HFF-Myc (cell line): Measurements from ENCODE around the gene EME2.
A peak's percentile ranks its signal among the peaks of the same experiment; 100 is the strongest.

Source experiments
- DNase-seq: peaks from one replicate; pipeline ENCODE4 v3.0.0-alpha.2; 2011; ENCODE audit warnings: low read depth; ENCODE audit errors: extremely low read depth
- H3K4me3 ChIP-seq: replicated peaks from 2 replicates; pipeline ENCODE4 v1.5.1; 2011; ENCODE audit warnings: low read depth, mild to moderate bottlenecking, control low read depth, low read length
- CTCF ChIP-seq: IDR thresholded peaks from 2 replicates; pipeline ENCODE4 v1.5.1; 2012; ENCODE audit warnings: mild to moderate bottlenecking, low read depth, low read length, control low read depth; ENCODE audit errors: missing control alignments

Gene EME2

GRCh38 chr16:1800701-1801100 is 28.1 kb downstream of the EME2 start:
- no peak overlapping the region for H3K4me3 ChIP-seq
- no peak for DNase-seq
- TF ChIP-seq CTCF, result no peak

GRCh38 chr16:1807626-1808025 is 35.0 kb downstream of the EME2 start:
- TF ChIP-seq CTCF, result no peak
- no peak for DNase-seq
- H3K4me3 ChIP-seq, result no peak overlapping the region

GRCh38 chr16:1808691-1809090 is 36.1 kb downstream of the EME2 start:
- no peak for DNase-seq
- TF ChIP-seq CTCF, result no peak
- no peak overlapping the region for H3K4me3 ChIP-seq

GRCh38 chr16:1809281-1809801 is 36.7 kb downstream of the EME2 start:
- TF ChIP-seq CTCF, result no peak
- no peak overlapping the region for H3K4me3 ChIP-seq
- DNase-seq, result no peak

- DNase-seq, result no peak
- no peak for TF ChIP-seq CTCF
- H3K4me3 ChIP-seq, result no peak overlapping the region
Measured at GRCh38 chr16:1810106-1810505, 37.5 kb downstream of the EME2 start.

GRCh38 chr16:1810536-1810935 is 37.9 kb downstream of the EME2 start:
- DNase-seq, result no peak
- no peak overlapping the region for H3K4me3 ChIP-seq
- TF ChIP-seq CTCF, result no peak

- DNase-seq, result no peak
Measured at GRCh38 chr16:1812732-1813163, 40.1 kb downstream of the EME2 start.

More at GRCh38 chr16:1812732-1813163, 40.1 kb downstream of the EME2 start:
- peak; percentile 66 for TF ChIP-seq CTCF
- H3K4me3 ChIP-seq, result no peak overlapping the region
